Stimulated activated CD4-positive, alpha-beta T cell treated with anti-CD3 and anti-CD28 coated beads, Interleukin-12 subunit alpha, Interleukin-12 subunit beta, amount 100 ng/mL, for 4 hours (primary cell): ENCODE results near the gene LAX1.

Experiments
- DNase-seq: peaks from one replicate; pipeline ENCODE4 v3.0.0-alpha.2; 2020

Gene LAX1

GRCh38 chr1:203818399-203818798, 53.4 kb downstream of the LAX1 start:
- no peak for DNase-seq

GRCh38 chr1:203823306-203823705, 58.3 kb downstream of the LAX1 start:
- DNase-seq, result no peak
